K562 (cell line): ENCODE data around the gene PKP1. TPM values are rescaled to one million over a fixed set of nuclear protein-coding genes. Genes with fewer than 3 reads are reported as not detected.

ENCODE experiments used
- BHLHE40 ChIP-seq: IDR thresholded peaks from 2 replicates; pipeline ENCODE4 v1.6.1; 2011; ENCODE audit warnings: low read length, improper control_type of control experiment
- COPS2 ChIP-seq: fragments of 450-650 bp; conservative IDR thresholded peaks from 2 replicates; pipeline ENCODE4 v1.6.1; 2016; ENCODE audit warnings: mild to moderate bottlenecking, moderate library complexity
- CTCFL ChIP-seq: IDR thresholded peaks from 2 replicates; pipeline ENCODE4 v1.6.1; 2011; ENCODE audit warnings: borderline replicate concordance, low read depth, mild to moderate bottlenecking, moderate library complexity, low read length; ENCODE audit not compliant: insufficient read depth, poor library complexity, severe bottlenecking
- ELF1 ChIP-seq: fragments of 200-800 bp; sonication (Bioruptor generic); IDR thresholded peaks from 2 replicates; pipeline ENCODE4 v1.6.1; 2016; ENCODE audit warnings: missing genetic modification characterization, missing compliant biosample characterization
- FUS ChIP-seq: fragments of 200-400 bp; formaldehyde crosslinking; optimal IDR thresholded peaks from 2 replicates; pipeline ENCODE3; 2017; ENCODE audit warnings: low read depth, low read length
- MEF2A ChIP-seq: IDR thresholded peaks from 2 replicates; pipeline ENCODE4 v1.6.1; 2011; ENCODE audit warnings: low read depth, mild to moderate bottlenecking, low read length, moderate library complexity; ENCODE audit not compliant: control insufficient read depth
- MTA1 ChIP-seq: fragments of 450-650 bp; IDR thresholded peaks from 2 replicates; pipeline ENCODE4 v1.6.1; 2017; ENCODE audit warnings: borderline replicate concordance
- NBN ChIP-seq: fragments of 450-650 bp; IDR thresholded peaks from 2 replicates; pipeline ENCODE4 v1.6.1; 2016; ENCODE audit warnings: low read depth, mild to moderate bottlenecking
- SMARCA4 ChIP-seq: fragments of 450-650 bp; IDR thresholded peaks from 2 replicates; pipeline ENCODE4 v1.6.1; 2016
- YBX1 ChIP-seq: fragments of 450-650 bp; IDR thresholded peaks from 2 replicates; pipeline ENCODE4 v1.7.1; 2016; ENCODE audit warnings: mild to moderate bottlenecking
- ZBTB1 ChIP-seq: sonication (generic); formaldehyde crosslinking; IDR thresholded peaks from 2 replicates; pipeline ENCODE4 v1.8.1; 2023; ENCODE audit warnings: missing genetic modification reagents, low read depth, mild to moderate bottlenecking, borderline replicate concordance
- ZNF184 ChIP-seq: sonication (generic); formaldehyde crosslinking; IDR thresholded peaks from 2 replicates; pipeline ENCODE4 v1.5.0; 2020; ENCODE audit warnings: missing genetic modification reagents
- ZNF408 ChIP-seq: fragments of 250-450 bp; sonication (Bioruptor Pico); IDR thresholded peaks from 2 replicates; pipeline ENCODE4 v1.4.0; 2020; ENCODE audit warnings: low read depth, mild to moderate bottlenecking, moderate library complexity
- ZNF592 ChIP-seq: fragments of 450-650 bp; IDR thresholded peaks from 2 replicates; pipeline ENCODE4 v1.6.1; 2017; ENCODE audit warnings: antibody characterized with exemption, mild to moderate bottlenecking
- polyA plus RNA-seq, 8 experiments: library from polyadenylated mRNA; depleted of rRNA in 4 of 8; stranded (reverse) in 5 of 8; unstranded in 3 of 8; fragments of >200 nt; fragmentation: Nextera tagmentation in 2 of 8; fragmentation: Illumina TruSeq in 1 of 8; extraction: Ambion mirVana in 2 of 8; extraction: Trizol in 1 of 8; gene quantifications; 2 replicates each; pipeline versions ENCODE4 v1.2.1 to v1.2.3, GENCODE V29; 2011 to 2014; ENCODE audit warnings: inconsistent platforms in 1 of 8, missing spikeins in 1 of 8
- total RNA-seq, 7 experiments: library from RNA; depleted of rRNA in 6 of 7; stranded (reverse); fragments of >200 nt in 6 of 7; fragmentation: Illumina TruSeq in 2 of 7; extraction: Trizol in 2 of 7; gene quantifications; 2 replicates each; pipeline versions ENCODE4 v1.2.1 to v1.2.3, GENCODE V29; 2011 to 2021; ENCODE audit warnings: low replicate concordance in 1 of 7
- TF ChIP-seq, protein P1 (sequence below), 3 experiments: IDR thresholded peaks in 2 of 3; conservative IDR thresholded peaks in 1 of 3; 2 replicates each; pipeline ENCODE4 v1.5.1; 2011 to 2012; ENCODE audit warnings: low read length in 3 of 3, mild to moderate bottlenecking in 3 of 3, control low read depth in 2 of 3, improper control_type of control experiment in 1 of 3, inconsistent platforms in 1 of 3, low read depth in 1 of 3, mixed read lengths in 1 of 3, moderate library complexity in 1 of 3; ENCODE audit not compliant: insufficient read depth in 2 of 3

PKP1 gene
- total and polyA plus RNA-seq, 9 of the 15 experiments (the other 6 are each of a cell fraction or from before 2014, with no cell fraction given): not detected

DNA sequence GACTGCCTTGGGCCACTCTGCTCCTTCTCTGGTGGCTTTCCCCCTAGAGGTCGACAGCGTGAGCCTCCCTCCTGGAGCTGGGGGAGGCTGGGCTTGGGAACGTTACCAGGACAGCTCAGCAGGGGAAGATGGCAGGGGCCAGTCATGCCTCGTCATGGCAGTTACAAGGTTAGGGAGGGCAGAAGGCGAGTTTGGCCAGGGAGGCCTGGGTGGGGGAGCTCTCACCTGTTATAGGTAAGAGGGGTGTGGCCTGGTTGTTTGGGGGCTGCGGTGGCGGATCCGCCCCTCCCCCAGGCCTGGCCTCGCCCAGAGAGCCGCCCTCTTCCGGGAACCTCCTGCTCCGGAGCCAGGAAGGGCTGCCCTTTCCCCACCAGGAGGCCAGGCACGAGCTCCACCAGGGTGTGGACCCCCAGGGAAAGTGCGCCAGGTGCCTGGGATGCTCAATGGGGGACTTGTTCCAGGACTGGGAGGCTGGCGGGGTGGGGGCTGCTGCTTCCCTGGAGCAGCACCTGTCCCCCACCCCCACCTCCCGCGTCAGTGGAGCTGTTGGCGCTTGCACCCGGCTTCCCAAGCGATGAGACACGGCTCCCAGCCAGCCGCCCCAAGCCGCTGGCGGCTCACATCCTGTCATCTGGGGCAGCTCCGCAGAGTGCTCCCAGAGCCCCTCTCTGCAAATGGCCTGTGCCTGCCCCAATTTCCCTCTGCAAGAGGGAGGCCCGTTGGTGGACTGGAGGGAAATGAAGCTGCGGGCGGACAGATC lies 23.6 kb upstream of the PKP1 start (continued):
- TF ChIP-seq ZBTB1 (CRISPR knock-in tag) (peak; percentile 32; the same call in 1 of the 2 replicates), ZNF184 (CRISPR knock-in tag) (no peak), ELF1 (tag) (0 out of 2 replicates have a peak, but pooled peaks have one; percentile 43), NBN (no peak), BHLHE40 (no peak), CTCFL (no peak), MTA1 (no peak), ZNF408 (CRISPR knock-in tag) (no peak), SMARCA4 (no peak), FUS (no peak), ZNF592 (no peak), COPS2 (no peak), MEF2A (no peak), YBX1 (no peak)
- TF ChIP-seq, protein P1, sequence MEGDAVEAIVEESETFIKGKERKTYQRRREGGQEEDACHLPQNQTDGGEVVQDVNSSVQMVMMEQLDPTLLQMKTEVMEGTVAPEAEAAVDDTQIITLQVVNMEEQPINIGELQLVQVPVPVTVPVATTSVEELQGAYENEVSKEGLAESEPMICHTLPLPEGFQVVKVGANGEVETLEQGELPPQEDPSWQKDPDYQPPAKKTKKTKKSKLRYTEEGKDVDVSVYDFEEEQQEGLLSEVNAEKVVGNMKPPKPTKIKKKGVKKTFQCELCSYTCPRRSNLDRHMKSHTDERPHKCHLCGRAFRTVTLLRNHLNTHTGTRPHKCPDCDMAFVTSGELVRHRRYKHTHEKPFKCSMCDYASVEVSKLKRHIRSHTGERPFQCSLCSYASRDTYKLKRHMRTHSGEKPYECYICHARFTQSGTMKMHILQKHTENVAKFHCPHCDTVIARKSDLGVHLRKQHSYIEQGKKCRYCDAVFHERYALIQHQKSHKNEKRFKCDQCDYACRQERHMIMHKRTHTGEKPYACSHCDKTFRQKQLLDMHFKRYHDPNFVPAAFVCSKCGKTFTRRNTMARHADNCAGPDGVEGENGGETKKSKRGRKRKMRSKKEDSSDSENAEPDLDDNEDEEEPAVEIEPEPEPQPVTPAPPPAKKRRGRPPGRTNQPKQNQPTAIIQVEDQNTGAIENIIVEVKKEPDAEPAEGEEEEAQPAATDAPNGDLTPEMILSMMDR (IDR thresholded peaks at IDR 0.05 in 2 of 3, conservative IDR thresholded peaks at IDR 0.05 in 1 of 3; ENCODE audit: insufficient read depth in 2 of 3, low read depth in 1 of 3, low read length in 3 of 3): 0 out of 6 replicates have a peak, but pooled peaks of 1 of the 3 experiments have one; percentile 6
